Jurkat, Clone E6-1 (cell line): ENCODE results near the gene NOG.
A peak's percentile ranks its signal among the peaks of the same experiment; 100 is the strongest.

Experiments used
- DNase-seq: peaks from one replicate; pipeline ENCODE4 v3.0.0-alpha.2; 2011; ENCODE audit warnings: low read depth, low spot score
- H3K4me3 ChIP-seq: 2 replicates; pipeline ENCODE4 v1.5.1; 2011; ENCODE audit warnings: mild to moderate bottlenecking, low read length, control low read depth, moderate library complexity

Gene NOG

GRCh38 chr17:56624912-56625311 lies 31.4 kb downstream of the NOG start:
- H3K4me3 ChIP-seq, result no peak overlapping the region

DNA sequence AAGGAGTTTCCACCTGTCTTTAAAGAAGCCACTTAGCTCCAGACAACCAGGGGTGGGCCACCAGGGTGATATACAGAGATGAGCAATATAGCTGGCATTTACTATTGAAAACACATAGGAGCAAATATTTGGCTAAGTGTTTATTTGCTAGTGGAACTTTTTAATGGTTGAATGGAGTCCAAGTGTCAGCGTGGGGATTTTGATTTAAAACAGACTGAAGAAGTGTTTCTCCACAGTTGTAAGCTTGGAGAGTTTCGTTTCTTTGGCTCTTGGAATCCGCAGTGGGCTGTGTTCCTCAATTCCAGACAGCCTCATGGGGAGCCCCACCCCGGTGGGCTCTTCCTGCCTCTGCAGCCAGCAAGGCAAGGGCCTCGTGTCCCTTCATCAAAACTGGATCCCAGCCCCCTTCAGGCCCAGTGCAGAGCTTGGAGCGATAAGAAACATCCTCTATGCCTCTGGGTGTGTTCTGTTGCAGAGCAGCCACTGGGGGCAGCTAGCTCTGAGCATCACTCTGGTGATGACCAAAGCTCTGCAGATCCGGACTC lies 36.1 kb downstream of the NOG start:
- DNase-seq, result peak; percentile 12
- H3K4me3 ChIP-seq, result no peak overlapping the region

More at GRCh38 chr17:56624912-56625311, 31.4 kb downstream of the NOG start:
- no peak for DNase-seq

GRCh38 chr17:56630202-56630601 lies 36.7 kb downstream of the NOG start:
- H3K4me3 ChIP-seq, result no peak overlapping the region
- no peak for DNase-seq

- DNase-seq, result no peak
- H3K4me3 ChIP-seq, result no peak overlapping the region
Observed at GRCh38 chr17:56633681-56634080, 40.2 kb downstream of the NOG start.

- no peak overlapping the region for H3K4me3 ChIP-seq
- no peak for DNase-seq
Observed at GRCh38 chr17:56635641-56636040, 42.1 kb downstream of the NOG start.

GRCh38 chr17:56636265-56636664 lies 42.8 kb downstream of the NOG start:
- no peak overlapping the region for H3K4me3 ChIP-seq
- no peak for DNase-seq

GRCh38 chr17:56637254-56637653 lies 43.8 kb downstream of the NOG start:
- H3K4me3 ChIP-seq, result no peak overlapping the region
- no peak for DNase-seq

GRCh38 chr17:56638591-56639051 lies 45.1 kb downstream of the NOG start:
- H3K4me3 ChIP-seq, result no peak overlapping the region

DNA sequence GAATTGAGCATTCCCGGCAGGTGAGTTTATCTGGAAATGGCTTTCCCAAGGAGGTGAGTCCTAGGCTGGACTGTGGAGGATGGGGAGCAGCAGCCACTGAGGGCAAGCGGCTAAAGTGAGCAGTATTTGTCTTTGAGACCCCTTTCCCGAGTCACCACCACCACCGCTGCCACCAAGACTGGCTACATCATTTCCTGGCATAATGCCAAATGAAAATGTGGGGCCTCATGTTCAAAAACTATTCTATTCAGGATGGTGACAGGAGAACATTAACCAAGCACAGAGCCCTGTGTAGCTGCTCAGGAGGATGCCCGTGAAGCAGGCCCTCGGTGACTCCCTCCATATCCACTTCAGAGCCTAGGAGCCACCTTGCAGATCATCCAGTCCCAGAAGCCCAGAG lies 46.0 kb downstream of the NOG start:
- H3K4me3 ChIP-seq, result no peak overlapping the region
- no peak for DNase-seq

More at GRCh38 chr17:56638591-56639051, 45.1 kb downstream of the NOG start:
- no peak for DNase-seq

GRCh38 chr17:56640116-56640515 lies 46.6 kb downstream of the NOG start:
- DNase-seq, result no peak
- no peak overlapping the region for H3K4me3 ChIP-seq

GRCh38 chr17:56641373-56641772 lies 47.9 kb downstream of the NOG start:
- H3K4me3 ChIP-seq, result no peak overlapping the region
- DNase-seq, result no peak

DNA sequence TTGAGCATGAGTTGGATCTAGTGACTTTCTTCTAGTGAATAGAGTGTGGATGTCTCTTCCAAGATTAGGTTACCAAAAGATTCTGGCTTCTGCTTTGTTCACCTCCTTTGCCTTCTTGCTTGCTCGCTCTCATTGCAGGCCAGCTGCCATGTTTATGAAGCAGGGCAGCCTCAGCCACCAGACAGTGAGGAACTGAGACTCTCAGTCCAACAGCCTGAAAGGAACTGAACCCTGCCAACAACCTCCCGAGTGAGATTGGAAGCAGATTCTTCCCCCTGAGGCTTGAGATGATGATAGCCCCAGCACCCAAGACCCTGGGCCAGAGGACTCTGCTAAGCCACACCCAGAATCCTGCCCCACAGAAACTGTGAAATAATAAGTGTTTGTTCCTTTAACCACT lies 48.4 kb downstream of the NOG start:
- H3K4me3 ChIP-seq, result no peak overlapping the region
- no peak for DNase-seq

DNA sequence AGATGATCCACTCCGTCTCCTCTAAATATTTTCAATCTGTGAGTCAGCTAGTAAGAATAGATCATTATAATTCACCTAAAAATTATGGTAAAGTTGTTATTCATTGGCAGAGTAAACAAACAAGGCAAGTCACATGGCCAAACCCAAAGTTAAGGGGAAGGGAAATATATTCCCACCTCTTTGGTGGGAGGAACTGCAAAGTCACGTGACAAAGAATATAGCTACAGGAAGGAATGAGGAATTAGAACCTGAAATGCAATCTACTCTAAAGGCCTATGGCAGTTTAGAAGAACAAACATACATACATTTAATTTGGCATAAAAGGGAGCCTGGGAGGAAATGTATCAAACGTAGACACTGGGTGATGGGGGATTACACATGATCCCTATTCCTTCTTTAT lies 48.9 kb downstream of the NOG start:
- H3K4me3 ChIP-seq, result no peak overlapping the region
- DNase-seq, result no peak
